ENCODE measurements around the gene VIPR1. TPM values are rescaled to one million over a fixed set of nuclear protein-coding genes. Genes with fewer than 3 reads are reported as not detected.
A peak's percentile ranks its signal among the peaks of the same experiment; 100 is the strongest.

VIPR1 gene
- total RNA-seq, 4 donors from 2014 or later, result 121 to 565 (median 254) TPM

DNA sequence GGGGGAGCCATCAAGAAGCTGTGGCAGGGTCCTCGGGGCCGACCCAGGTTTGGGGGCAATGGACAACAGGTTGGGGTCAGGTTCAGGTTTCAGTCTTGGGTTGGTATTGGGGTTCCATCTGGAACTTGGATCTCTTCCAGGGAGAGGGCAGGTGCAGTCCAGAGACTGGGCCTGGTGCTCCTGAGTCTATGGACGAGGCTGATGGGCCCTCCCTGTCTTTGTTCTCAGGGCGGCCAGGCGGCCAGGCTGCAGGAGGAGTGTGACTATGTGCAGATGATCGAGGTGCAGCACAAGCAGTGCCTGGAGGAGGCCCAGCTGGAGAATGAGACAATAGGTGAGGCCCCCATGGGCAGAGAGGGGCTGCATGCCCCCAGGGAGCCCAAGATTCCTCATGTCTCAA lies 11.1 kb downstream of the VIPR1 start:
- TF ChIP-seq CTCF (IDR thresholded peaks at IDR 0.05) (no peak), POLR2A (IDR thresholded peaks at IDR 0.05) (no peak), EP300 (IDR thresholded peaks at IDR 0.05; ENCODE audit: low read depth) (no peak), POLR2AphosphoS5 (IDR thresholded peaks at IDR 0.05) (no peak)
- Histone ChIP-seq H3K27me3 (no peaks in the 10 kb centered on the region), H3K4me3 (no peak overlapping the region), H3K9me3 (no peaks in the 10 kb centered on the region), H3K36me3 (no peaks in the 10 kb centered on the region), H3K4me1 (peaks cover 27 to 78% (median 56%) of the 10 kb centered on the region in 4 donors), H3K27ac (no peak overlapping the region)
- WGBS, 2 donors (ENCODE audit: low coverage in 1 of 2), result 76% methylated on average over 6 of the region's 6 CpGs; no CpG with 5 or more reads in 1 of the 2 donors
- intact Hi-C loops (cut with DNase I; ENCODE audit: low total_unique reads) (no loop called here), in situ Hi-C loops (cut with MboI; ENCODE audit: low pct_ligation_motif_present in 1 of 4, low pct_unique_long_range_greater_than_20kb in 1 of 4, low sequenced_read_pairs in 3 of 4) (no loop called here)
- no peak for DNase-seq

GRCh38 chr3:42514876-42515275 lies 12.4 kb downstream of the VIPR1 start:
- Histone ChIP-seq H3K27me3 (no peaks in the 10 kb centered on the region), H3K36me3 (no peaks in the 10 kb centered on the region), H3K4me3 (no peak overlapping the region), H3K27ac (peak overlapping the region; percentile 76 to 86 (median 79)), H3K4me1 (peaks cover 18 to 78% (median 51%) of the 10 kb centered on the region in 4 donors), H3K9me3 (no peaks in the 10 kb centered on the region)
- in situ Hi-C loops (cut with MboI; ENCODE audit: low pct_ligation_motif_present in 1 of 4, low pct_unique_long_range_greater_than_20kb in 1 of 4, low sequenced_read_pairs in 3 of 4) (no loop called here), intact Hi-C loops (cut with DNase I; ENCODE audit: low total_unique reads) (no loop called here)
- TF ChIP-seq POLR2AphosphoS5 (IDR thresholded peaks at IDR 0.05) (no peak), POLR2A (IDR thresholded peaks at IDR 0.05) (no peak), CTCF (IDR thresholded peaks at IDR 0.05) (no peak), EP300 (IDR thresholded peaks at IDR 0.05; ENCODE audit: low read depth) (no peak)
- 92% methylated on average over 4 of the region's 4 CpGs; no CpG with 5 or more reads in 1 of the 2 donors for WGBS, 2 donors (ENCODE audit: low coverage in 1 of 2)
- no peak for DNase-seq

- Histone ChIP-seq H3K9me3 (no peaks in the 10 kb centered on the region), H3K4me1 (peaks cover 19 to 78% (median 48%) of the 10 kb centered on the region in 4 donors), H3K4me3 (no peak overlapping the region), H3K27ac (peak overlapping the region; percentile 76 to 86 (median 79)), H3K27me3 (no peaks in the 10 kb centered on the region), H3K36me3 (no peaks in the 10 kb centered on the region)
- peak; percentile 78 for DNase-seq
- in situ Hi-C loops (cut with MboI; ENCODE audit: low pct_ligation_motif_present in 1 of 4, low pct_unique_long_range_greater_than_20kb in 1 of 4, low sequenced_read_pairs in 3 of 4) (no loop called here), intact Hi-C loops (cut with DNase I; ENCODE audit: low total_unique reads) (no loop called here)
- 51% methylated on average over 8 of the region's 12 CpGs; no CpG with 5 or more reads in 1 of the 2 donors for WGBS, 2 donors (ENCODE audit: low coverage in 1 of 2)
- peak in 2 of 3 donors; percentile 33 to 47 for TF ChIP-seq POLR2AphosphoS5 (IDR thresholded peaks at IDR 0.05)
- peak; percentile 16 for TF ChIP-seq POLR2A (IDR thresholded peaks at IDR 0.05)
- TF ChIP-seq CTCF (IDR thresholded peaks at IDR 0.05), result no peak
- TF ChIP-seq EP300 (IDR thresholded peaks at IDR 0.05; ENCODE audit: low read depth), result no peak
Observed at GRCh38 chr3:42515391-42515916, 13.0 kb downstream of the VIPR1 start.

GRCh38 chr3:42515976-42516375 lies 13.5 kb downstream of the VIPR1 start:
- TF ChIP-seq POLR2A (IDR thresholded peaks at IDR 0.05), result no peak
- no peak for TF ChIP-seq CTCF (IDR thresholded peaks at IDR 0.05)
- DNase-seq, result peak; percentile 36
- H3K27me3 ChIP-seq, result no peaks in the 10 kb centered on the region
- no peak overlapping the region for H3K4me3 ChIP-seq
- H3K9me3 ChIP-seq, result no peaks in the 10 kb centered on the region
- intact Hi-C loops (cut with DNase I; ENCODE audit: low total_unique reads) (no loop called here), in situ Hi-C loops (cut with MboI; ENCODE audit: low pct_ligation_motif_present in 1 of 4, low pct_unique_long_range_greater_than_20kb in 1 of 4, low sequenced_read_pairs in 3 of 4) (no loop called here)
- peaks cover 19 to 76% (median 43%) of the 10 kb centered on the region in 4 donors for H3K4me1 ChIP-seq
- WGBS, 2 donors (ENCODE audit: low coverage in 1 of 2), result 79% methylated on average over 2 of the region's 2 CpGs; no CpG with 5 or more reads in 1 of the 2 donors
- H3K27ac ChIP-seq, result peak overlapping the region; percentile 76 to 86 (median 79)
- no peaks in the 10 kb centered on the region for H3K36me3 ChIP-seq
